BE2C (cell line): Measurements from ENCODE around the gene UBE2G2.

ENCODE experiments used
- DNase-seq: peaks from one replicate; pipeline ENCODE4 v3.0.0-alpha.2; 2020
- H3K27me3 ChIP-seq: fragments of 250-450 bp; sonication (Bioruptor Pico); 2 replicates; pipeline ENCODE4 v1.5.1; 2020; ENCODE audit warnings: mild to moderate bottlenecking
- H3K36me3 ChIP-seq: fragments of 250-450 bp; sonication (Bioruptor Pico); 2 replicates; pipeline ENCODE4 v1.5.1; 2020; ENCODE audit warnings: mild to moderate bottlenecking
- H3K4me1 ChIP-seq: fragments of 250-450 bp; sonication (Bioruptor Pico); 2 replicates; pipeline ENCODE4 v1.5.1; 2020
- H3K4me3 ChIP-seq: 2 replicates; pipeline ENCODE4 v1.5.1; 2011; ENCODE audit warnings: low read depth, low read length
- H3K9me3 ChIP-seq: fragments of 250-450 bp; sonication (Bioruptor Pico); 2 replicates; pipeline ENCODE4 v1.5.1; 2020
- TF ChIP-seq, protein P1 (sequence below): IDR thresholded peaks from 2 replicates; pipeline ENCODE4 v1.5.1; 2012; ENCODE audit warnings: mild to moderate bottlenecking, low read depth, low read length

The UBE2G2 gene

DNA sequence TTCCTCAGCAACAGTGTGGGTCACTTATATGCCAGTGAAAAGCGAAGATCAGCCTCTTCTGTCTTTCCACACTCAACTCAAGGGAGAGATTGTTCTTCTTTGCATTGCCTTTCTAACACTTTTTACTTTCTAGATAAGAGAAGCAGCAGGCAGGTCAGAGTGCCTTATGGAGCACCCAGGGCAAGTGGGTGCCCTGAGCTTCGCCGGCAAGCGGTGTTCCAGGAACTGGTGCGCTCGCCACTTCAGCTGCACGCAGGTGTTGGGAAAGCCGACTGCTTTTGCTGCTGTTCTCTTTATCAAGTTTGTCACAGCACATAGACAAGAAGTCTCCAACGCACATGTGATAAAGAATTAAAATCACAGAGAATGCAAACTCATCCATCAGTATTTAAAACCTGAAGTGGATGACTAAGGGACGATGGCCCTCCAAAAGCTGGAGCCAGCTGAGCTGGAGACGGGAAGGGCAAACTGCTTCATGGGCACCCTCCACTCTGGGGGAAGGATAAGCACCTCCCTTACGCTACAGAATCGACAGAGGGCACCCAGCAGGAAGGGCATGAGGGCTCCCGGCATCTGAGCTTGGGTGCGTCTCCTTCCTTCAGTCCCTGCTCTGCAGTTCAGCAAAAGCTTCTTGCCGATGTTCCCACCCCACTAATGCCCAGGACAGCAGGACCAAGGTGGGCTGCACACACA lies 20.7 kb downstream of the UBE2G2 start:
- Histone ChIP-seq H3K4me3 (no peak overlapping the region), H3K9me3 (no peaks in the 10 kb centered on the region), H3K4me1 (no peaks in the 10 kb centered on the region), H3K36me3 (peaks cover 55% of the 10 kb centered on the region), H3K27me3 (no peaks in the 10 kb centered on the region)
- no peak for DNase-seq
- TF ChIP-seq, protein P1, sequence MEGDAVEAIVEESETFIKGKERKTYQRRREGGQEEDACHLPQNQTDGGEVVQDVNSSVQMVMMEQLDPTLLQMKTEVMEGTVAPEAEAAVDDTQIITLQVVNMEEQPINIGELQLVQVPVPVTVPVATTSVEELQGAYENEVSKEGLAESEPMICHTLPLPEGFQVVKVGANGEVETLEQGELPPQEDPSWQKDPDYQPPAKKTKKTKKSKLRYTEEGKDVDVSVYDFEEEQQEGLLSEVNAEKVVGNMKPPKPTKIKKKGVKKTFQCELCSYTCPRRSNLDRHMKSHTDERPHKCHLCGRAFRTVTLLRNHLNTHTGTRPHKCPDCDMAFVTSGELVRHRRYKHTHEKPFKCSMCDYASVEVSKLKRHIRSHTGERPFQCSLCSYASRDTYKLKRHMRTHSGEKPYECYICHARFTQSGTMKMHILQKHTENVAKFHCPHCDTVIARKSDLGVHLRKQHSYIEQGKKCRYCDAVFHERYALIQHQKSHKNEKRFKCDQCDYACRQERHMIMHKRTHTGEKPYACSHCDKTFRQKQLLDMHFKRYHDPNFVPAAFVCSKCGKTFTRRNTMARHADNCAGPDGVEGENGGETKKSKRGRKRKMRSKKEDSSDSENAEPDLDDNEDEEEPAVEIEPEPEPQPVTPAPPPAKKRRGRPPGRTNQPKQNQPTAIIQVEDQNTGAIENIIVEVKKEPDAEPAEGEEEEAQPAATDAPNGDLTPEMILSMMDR, result no peak

DNA sequence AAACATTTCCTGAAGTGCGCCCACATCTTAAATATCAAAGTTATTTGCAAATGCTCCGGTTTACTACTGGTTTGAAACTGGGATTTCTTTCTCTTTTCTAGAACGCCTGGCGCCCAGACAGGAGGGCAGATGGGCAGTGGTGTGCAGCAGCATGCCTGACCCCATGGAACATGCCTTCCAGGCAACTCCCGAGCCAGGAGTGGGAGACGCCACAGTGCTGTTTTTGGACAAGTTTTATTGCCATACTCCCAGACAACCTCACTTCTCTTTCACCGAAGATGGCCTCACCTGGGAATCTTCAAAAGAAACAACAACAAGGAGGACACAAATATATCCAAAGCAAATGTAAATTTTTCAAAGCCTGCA lies 21.5 kb downstream of the UBE2G2 start:
- Histone ChIP-seq H3K9me3 (no peaks in the 10 kb centered on the region), H3K4me3 (no peak overlapping the region), H3K27me3 (no peaks in the 10 kb centered on the region), H3K36me3 (peaks cover 54% of the 10 kb centered on the region), H3K4me1 (no peaks in the 10 kb centered on the region)
- TF ChIP-seq, protein P1, result no peak
- DNase-seq, result no peak

DNA sequence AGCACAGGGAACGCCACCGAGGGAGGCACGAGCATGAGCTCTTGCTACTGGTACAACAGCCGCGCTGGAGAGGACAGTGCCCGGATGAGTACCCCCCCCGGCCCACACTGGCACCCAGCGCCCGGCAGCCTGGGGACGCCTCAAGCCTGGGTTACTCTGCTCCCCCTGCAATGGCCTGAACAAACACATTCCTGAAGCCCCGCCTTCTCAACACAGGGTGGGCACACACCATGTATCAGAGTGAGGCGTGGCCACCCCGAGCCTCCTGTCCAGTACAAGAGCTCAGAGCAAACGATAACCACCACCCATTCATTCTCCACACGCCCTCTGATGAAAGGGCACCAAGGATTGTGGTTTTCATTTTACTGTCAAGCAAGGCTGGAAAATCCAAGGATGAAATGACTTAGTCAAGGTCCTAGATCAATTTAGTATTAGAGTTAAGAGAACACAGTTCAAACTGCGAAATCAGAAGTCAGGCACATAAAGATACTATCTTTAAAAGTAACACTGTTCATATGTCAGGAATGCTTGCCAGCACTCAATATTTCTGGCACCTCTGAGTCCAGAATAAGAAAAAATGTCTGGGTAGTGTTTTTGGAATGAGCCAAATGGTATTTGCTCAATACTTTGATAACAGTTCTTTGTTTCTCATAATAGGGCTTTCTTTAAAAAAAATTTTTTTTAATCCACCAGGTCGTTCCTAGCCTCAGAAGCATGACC lies 22.0 kb downstream of the UBE2G2 start:
- Histone ChIP-seq H3K4me1 (peaks cover under 1% of the 10 kb centered on the region; the same call in 1 of the 2 replicates), H3K27me3 (no peaks in the 10 kb centered on the region), H3K36me3 (peaks cover 54% of the 10 kb centered on the region), H3K4me3 (no peak overlapping the region), H3K9me3 (no peaks in the 10 kb centered on the region)
- no peak for DNase-seq
- TF ChIP-seq, protein P1, result no peak

DNA sequence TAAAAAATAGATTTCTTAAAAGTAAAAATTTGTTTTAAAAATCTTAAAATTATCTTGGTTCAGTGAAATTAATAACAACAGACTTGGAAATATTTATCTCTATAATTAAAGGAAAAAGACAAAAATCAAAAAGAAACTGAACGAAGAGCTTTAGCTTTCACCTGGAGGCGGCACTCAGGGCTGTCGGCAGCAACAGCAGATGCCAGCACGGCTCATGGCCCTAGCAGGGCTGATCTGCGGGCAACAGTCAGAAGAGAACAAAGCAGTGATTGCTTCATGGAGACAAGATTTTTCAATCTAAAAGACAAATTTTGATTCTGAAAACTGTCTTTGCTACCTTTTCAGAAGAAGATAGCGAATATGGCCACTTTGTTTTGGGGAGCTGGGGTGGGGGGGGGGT lies 22.6 kb downstream of the UBE2G2 start:
- H3K4me1 ChIP-seq, result peaks cover 3% of the 10 kb centered on the region; the same call in 1 of the 2 replicates
- H3K27me3 ChIP-seq, result no peaks in the 10 kb centered on the region
- no peaks in the 10 kb centered on the region for H3K9me3 ChIP-seq
- TF ChIP-seq, protein P1, result no peak
- no peak for DNase-seq
- peaks cover 56% of the 10 kb centered on the region for H3K36me3 ChIP-seq
- H3K4me3 ChIP-seq, result no peak overlapping the region

DNA sequence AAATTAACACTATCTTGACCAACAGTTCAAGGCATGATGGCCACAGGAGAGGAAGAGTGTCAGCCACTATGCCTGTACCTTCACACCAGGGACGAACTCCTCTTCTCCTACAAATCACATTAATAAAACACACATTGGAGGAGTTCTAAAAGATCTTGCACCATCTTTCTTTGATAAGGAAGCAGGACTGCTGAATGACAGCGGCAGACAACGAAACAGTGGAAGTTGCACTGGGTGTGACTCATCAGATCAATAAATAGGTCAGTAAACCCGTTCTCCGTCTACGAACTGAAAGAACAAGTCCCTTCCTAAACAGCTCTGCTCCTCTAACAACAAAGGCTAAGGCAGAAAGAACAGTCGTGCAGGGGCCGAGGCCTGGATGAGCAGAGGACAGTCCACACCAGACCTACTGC lies 23.1 kb downstream of the UBE2G2 start:
- TF ChIP-seq, protein P1, result no peak
- H3K9me3 ChIP-seq, result no peaks in the 10 kb centered on the region
- H3K36me3 ChIP-seq, result peaks cover 57% of the 10 kb centered on the region
- no peak for DNase-seq
- no peaks in the 10 kb centered on the region for H3K27me3 ChIP-seq
- H3K4me3 ChIP-seq, result no peak overlapping the region
- peaks cover 3% of the 10 kb centered on the region; the same call in 1 of the 2 replicates for H3K4me1 ChIP-seq

DNA sequence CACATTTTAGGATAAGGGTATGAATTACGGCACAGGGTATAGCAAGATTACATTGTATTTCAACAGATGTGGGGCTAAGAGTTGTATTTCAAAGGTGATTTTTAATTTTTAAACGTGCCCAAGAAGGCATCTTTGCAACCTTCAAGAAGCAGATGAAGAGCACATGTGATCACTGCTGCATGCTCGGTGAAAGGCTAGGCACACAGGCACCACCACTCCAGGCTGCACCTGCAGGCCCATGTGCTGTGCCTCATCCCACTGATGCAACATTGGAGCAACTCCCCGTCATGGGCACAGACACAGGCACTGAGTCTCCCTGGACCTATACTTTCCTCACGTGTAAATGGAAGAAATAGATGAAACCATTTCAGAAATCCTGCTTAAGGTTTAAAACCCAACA lies 23.5 kb downstream of the UBE2G2 start:
- no peaks in the 10 kb centered on the region for H3K27me3 ChIP-seq
- H3K4me3 ChIP-seq, result no peak overlapping the region
- TF ChIP-seq, protein P1, result no peak
- peaks cover 3% of the 10 kb centered on the region; the same call in 1 of the 2 replicates for H3K4me1 ChIP-seq
- H3K36me3 ChIP-seq, result peaks cover 61% of the 10 kb centered on the region
- no peaks in the 10 kb centered on the region for H3K9me3 ChIP-seq
- DNase-seq, result no peak
